Peyer's patch (tissue), 4 donors: ENCODE measurements around the gene EBF4.

ENCODE experiments used
- POLR2A ChIP-seq, 2 donors: fragments of 450-650 bp; IDR thresholded peaks; one replicate each; pipeline ENCODE4 v1.5.1; 2017; ENCODE audit warnings: antibody characterized with exemption in 2 of 2, mild to moderate bottlenecking in 2 of 2, moderate library complexity in 2 of 2
- TF ChIP-seq, protein P1 (sequence below), 6 experiments: fragments of 450-650 bp in 4 of 6; fragments of 200-600 bp in 2 of 6; sonication (generic) in 1 of 6; IDR thresholded peaks; one replicate each; pipeline ENCODE4 v1.5.1; 2017 to 2019; ENCODE audit warnings: antibody characterized with exemption in 6 of 6, mild to moderate bottlenecking in 3 of 6, moderate library complexity in 1 of 6

DNA sequence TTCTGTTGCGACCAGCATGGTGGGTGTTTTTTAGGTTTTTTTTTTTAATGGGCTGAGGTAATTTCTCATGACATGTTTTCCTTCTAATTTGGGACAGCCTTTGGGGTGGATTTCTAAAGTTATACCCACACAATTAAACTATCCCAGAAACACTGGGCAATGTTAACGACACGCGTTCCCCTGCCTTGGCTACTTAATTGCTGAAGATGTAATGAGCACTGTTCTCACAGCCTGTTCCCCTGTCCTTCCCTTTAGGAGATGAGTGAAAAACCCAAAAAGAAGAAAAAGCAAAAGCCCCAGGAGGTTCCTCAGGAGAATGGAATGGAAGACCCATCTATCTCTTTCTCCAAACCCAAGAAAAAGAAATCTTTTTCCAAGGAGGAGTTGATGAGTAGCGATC lies 34.9 kb upstream of the EBF4 start:
- TF ChIP-seq, protein P1, sequence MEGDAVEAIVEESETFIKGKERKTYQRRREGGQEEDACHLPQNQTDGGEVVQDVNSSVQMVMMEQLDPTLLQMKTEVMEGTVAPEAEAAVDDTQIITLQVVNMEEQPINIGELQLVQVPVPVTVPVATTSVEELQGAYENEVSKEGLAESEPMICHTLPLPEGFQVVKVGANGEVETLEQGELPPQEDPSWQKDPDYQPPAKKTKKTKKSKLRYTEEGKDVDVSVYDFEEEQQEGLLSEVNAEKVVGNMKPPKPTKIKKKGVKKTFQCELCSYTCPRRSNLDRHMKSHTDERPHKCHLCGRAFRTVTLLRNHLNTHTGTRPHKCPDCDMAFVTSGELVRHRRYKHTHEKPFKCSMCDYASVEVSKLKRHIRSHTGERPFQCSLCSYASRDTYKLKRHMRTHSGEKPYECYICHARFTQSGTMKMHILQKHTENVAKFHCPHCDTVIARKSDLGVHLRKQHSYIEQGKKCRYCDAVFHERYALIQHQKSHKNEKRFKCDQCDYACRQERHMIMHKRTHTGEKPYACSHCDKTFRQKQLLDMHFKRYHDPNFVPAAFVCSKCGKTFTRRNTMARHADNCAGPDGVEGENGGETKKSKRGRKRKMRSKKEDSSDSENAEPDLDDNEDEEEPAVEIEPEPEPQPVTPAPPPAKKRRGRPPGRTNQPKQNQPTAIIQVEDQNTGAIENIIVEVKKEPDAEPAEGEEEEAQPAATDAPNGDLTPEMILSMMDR (IDR thresholded peaks at IDR 0.05): no peak
- no peak for TF ChIP-seq POLR2A (IDR thresholded peaks at IDR 0.05)
